Tongue (tissue), 2 donors: ENCODE data around the gene RNASE12. TPM values are rescaled to one million over a fixed set of nuclear protein-coding genes. Genes with fewer than 3 reads are reported as not detected.
A peak's percentile ranks its signal among the peaks of the same experiment; 100 is the strongest.
"Not testable (repeated sequence)": the region's sequence is repeated elsewhere in the genome, so short reads cannot be mapped to it uniquely, and the experiment has no call there.

Experiments used
- DNase-seq: peaks from one replicate; pipeline ENCODE4 v3.0.0-alpha.2; 2015
- total RNA-seq: library from RNA; depleted of rRNA; stranded (reverse); fragments of >200 nt; gene quantifications from one replicate; pipeline ENCODE4 v1.2.3, GENCODE V29; 2014

RNASE12 gene, protein sequence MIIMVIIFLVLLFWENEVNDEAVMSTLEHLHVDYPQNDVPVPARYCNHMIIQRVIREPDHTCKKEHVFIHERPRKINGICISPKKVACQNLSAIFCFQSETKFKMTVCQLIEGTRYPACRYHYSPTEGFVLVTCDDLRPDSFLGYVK
- not detected for total RNA-seq

DNA sequence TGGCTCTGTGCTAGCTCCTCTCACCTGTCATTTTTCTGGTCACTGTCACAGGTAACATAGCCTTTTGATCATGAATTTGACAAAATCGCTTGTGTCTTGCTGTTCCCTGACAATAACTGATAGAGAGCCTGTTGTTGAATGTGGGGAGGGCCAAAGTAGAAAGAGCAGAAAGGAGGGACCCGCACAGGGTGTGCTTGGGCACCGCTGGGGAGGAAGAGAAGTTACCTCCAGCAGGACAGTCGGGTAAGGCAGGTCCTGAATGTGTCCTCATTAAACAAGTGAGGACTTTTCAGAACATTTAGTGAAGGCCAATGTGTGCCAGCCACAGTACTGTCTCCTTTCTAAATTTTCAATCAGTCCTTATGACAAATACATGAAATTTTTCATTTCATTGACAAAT, at the start of gene RNASE12:
TSS of gene RNASE12 (minus strand) at position 142 of the 400 bp plus-strand sequence. CDS start 653 bp downstream, outside the sequence.
- no peak for DNase-seq

DNA sequence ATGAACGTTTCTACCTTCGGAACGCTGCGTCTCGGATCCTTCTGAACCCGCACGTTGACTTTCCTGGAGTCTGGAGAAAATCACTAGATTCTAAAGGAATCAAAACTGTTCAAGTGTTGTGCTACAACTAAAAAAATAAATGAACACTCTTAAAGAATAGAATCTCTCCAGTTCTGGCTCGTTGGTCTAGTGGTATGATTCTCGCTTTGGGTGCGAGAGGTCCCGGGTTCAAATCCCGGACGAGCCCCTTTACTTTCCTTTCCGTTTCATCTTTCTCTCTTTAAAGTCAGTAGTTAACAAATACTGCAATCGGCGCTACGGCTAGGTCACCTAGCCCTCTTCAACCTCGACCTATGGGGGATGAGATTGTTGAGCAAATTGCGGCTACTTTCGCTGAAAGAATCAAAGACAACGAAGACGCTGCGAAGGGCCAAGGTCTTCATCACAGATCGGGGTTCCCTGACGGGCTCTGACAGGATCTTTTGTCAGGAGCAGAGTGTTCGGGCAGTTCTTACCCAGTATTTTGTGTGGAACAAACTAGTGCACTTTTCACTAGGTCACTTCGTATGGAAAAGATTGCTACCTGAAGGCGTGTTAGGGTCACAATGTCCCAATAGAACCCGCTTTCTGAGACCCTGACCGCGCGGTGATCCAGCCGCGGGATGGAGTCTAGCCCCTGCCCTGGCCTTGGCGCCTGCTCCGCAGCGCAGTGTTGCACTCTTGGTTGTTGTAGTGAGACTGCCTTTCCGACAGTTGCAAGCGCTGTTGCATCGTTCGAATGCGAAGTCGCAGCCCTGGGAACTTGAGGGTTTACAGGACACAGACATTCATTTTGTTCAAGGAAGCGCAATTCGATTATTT, 41.9 kb upstream of the RNASE12 start:
- peak; percentile 68 for DNase-seq

DNA sequence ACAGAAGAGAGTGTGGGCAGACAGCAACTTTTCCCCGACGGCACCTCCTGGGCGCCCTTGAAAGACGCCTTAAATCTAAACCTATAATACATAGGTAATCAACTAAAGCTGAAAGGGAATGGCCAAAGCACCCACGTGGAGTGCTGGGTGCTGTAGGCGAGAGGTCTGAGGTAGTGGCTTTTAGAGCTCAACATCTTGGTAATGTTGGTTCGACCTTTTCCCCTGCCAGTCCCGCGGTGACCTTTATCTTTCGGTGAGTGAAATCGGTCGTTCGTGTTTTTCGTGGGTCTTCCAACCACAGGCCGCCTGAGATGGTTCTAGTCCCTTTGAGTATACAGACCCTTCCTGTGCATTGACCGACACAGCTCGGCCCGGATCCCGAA, 41.3 kb upstream of the RNASE12 start:
- DNase-seq, result no peak

DNA sequence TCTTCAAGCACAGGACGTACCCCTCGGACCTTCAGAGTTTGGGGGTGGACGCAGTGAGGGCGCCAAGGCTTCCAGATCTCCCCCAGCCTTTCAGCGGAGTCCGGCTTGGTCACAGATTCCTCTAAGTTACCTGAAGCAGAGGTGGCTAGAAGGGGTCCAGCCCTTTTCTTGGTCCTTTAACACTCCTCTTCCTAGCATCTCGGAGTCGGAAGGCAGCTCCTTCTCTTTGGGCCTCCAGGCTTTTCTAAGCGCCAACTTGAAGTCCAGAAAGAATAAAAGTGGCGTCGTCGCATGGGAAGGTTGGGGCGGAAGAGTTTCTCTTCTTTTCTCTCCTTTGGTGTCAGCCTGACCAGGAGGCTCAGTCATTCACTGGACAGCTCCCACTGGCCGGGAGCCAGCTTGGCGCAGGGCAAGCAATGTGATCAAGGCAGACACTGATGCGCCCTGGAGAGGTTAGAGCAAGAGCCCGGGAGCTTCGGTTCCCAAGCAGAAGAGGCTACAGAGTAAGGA, 40.8 kb upstream of the RNASE12 start:
- DNase-seq, result peak; percentile 62

DNA sequence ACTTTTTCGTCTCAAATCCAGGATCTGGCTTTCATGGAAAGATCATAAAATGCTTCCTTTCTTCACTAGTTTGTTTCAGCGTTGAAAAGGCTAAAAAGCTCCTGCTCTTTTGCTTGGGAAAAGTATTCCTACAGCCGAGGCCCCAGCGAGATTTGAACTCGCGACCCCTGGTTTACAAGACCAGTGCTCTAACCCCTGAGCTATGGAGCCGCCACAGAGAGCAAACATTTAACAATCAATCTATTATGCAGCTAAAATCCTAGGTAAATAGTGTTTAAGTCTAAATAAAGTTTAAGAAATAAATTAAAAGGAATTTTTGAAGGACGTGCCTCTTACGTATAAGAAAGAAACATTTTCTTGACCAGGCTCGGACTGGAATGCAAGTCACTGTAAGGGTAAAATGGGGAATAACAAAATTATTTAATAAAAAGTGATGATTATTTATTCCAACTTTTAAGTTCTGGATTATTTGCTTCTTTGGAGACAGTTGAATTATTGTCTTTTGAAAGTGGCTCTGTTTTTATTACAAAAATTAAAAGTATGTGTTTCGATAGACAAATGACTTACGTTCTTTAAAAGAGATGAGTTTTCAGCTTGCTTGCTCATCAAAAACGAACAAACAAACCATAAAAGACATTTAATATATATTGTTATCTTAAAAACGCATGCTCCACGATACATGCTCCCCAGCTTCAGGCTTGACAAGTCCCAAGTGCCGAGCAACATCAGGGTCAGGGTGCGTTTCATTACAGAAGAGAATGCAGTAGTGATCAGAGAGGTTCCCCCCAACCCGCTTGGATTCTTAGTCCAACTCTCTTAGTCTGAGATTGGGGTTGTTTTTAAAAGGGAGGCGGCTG, 40.1 kb upstream of the RNASE12 start:
- peak; percentile 71 for DNase-seq

DNA sequence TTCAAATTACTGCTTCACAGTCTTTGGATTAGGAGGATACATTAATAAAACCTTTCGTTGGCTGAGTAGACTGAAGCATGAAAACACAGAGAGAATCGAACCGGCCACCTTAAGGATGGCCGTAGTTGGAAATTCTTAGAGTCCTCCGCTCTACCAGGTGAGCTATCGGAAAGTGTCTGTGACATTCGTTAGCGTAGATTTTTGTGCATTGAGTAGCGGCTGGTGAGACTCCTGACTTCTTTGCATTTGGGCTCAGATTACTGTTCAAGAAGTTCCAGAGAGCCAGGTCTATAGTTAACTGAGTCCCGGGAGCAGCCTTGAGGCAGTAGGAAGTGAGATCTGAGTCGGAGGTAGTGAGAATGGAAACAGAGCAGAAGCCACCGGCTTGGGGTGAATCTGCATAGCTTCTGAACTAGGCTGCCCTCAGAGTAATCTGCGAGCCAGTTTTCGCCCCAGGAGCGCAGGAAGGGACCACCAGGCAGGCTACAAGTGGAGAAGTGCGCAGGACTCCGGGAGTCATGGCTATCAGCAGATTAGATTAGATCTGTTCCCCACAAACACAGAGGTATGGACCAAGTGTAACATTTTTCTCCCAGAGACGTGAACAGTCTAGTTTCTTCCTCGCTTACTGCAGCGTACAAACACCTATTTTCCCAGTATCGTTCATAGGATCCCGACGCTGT, 39.3 kb upstream of the RNASE12 start:
- DNase-seq, result peak; percentile 58

DNA sequence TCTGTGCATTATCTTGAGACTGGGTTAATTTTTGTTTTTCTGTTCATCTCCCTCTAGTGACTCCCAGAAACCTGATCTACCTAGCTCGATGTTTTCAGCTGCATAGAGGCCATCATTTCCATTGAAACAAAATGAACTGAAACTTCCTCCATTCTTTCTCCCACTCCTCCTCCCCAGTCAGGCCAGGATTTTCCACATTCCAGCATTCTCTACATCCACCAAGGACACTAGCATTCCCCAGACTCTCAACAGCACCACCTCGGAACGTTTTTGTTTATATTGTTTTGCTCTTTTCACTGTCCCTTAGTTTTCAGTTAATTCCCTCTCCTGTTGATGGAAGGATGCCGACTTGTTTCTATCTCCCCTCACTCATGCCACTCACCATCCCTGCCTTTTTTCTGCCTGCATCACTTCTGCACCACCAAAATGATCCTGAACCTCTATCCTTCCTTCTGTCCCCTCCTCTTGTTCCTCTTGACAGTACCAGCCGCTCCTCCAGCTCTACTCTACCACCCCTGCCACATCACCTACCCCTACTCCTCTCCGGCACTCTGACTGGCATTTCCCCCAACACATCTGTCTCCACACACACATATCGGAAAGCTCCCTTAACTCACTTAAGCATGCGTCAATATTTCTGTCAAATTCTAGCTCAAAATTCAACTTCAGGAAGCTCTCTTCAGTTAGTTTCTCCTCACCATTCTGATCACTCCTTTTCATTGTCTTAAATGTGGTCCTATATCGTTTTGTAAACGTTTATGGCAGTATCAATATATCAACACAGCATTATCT, 37.1 kb upstream of the RNASE12 start:
- DNase-seq, result no peak

DNA sequence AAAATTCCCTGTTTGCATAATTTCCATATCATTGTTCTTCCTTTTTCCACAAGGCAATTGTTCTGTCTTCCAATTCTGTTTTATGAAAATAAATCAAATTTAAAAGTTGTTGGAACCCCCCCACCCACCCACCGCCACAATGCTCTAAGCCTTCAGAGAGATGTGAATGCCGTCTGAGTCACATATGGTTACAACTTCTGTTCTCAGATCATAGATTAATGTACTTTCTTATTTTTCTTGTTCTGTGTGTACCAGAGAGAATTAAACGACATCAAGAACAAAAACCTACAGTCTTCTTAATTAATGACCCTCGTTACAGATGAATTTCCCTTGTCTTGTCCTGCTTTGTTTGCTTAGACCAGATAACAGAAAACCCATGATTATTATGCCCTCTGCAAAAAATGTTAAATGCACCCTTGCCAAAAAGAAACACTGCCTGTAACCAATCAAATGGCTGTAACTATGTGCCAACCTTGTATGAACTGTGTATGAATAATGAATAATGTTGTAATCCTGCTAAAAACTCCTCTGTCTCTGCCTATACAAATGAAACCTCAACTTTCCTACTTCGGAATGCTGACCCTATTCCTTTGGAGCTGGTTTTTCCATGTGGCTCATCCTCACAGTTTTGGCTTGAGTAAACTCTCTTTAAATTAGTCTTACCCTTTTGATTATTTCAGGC, 36.3 kb upstream of the RNASE12 start:
- DNase-seq, result no peak

DNA sequence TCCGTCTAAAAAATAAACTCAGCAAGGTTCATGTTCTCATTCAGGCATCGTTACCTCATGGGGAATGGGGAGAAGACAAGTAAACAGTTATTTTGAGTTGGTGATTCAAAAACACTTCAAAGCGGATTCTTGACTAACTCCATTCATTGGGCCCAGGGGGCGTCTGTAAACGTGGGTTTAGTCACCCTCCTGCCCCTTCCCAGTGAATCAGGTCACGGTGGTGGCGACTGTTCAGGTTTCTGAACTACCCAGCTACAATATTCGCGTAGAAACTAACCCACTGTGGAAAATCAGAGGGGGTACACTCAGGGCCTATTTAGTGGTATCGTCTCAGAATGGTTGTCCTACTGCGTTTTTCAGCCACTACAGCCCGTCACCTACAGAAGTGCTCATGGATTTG, 35.1 kb upstream of the RNASE12 start:
- no peak for DNase-seq

DNA sequence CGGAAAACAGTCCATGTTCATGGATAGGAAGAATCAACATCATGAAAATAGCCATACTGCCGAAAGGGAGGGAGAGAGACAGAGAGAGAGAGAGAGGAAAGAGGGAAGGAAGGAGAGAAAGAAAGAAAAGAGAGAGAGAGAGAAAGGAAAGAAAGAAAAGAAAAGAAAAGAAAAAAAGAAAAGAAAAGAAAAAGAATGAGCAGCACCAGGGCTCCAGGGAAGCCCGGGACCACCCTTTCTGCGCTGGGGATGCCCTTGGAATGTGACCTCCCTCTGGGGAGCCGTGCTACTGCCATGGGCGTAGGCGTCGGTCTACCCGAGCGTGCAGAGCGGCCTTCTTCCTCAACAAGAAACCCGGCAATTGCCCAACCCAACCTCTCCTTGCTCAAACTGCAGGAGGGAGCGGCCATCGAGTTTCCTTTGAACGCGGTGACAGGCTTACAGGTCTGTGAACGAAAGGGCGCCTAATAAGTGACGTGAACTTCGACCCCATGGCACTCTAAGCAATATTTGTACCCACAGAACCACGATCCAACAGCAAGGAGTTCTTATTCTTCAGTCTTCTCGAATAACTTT, 33.4 kb upstream of the RNASE12 start:
- peak; percentile 24 for DNase-seq

DNA sequence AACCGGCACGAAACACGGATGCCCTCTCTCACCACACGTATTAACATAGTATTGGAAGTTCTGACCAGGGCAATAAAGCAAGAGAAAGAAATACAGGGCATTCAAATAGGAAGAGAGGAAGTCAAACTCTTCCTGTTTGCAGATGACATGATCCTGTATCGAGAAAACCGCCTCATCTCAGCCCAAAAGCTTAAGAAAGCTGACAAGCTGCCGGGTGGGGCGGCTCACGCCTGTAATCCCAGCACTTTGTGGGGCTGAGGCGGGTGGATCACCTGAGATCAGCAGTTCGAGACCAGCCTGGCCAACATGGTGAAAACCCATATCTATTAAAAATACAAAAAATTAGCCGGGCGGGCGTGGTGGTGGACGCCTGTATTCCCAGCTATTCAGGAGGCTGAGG, 32.6 kb upstream of the RNASE12 start:
- DNase-seq, result no peak

DNA sequence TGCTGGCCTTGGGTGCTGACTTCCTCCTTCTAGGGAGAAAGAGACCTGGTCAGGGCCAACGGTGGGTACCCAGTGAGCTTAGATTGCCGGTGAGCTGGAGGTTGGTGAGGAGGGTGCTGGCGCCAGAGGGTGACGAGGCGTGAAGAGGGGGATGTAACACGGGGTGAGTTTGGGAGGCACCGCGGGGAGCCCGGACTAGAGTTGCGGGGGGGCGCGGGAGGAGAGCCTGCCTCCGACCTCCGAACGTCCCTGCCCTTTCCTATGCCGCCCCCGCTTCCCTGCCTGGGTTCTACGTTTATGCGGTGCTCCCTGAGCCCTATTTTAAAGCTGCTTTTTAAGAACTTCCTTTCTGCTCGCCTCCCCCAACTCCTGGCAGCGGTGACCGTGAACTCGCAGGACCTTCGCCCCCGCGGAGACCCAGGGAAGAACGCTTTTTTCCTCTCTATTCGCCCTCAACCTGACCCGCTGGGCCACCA, 31.7 kb upstream of the RNASE12 start:
- no peak for DNase-seq

DNA sequence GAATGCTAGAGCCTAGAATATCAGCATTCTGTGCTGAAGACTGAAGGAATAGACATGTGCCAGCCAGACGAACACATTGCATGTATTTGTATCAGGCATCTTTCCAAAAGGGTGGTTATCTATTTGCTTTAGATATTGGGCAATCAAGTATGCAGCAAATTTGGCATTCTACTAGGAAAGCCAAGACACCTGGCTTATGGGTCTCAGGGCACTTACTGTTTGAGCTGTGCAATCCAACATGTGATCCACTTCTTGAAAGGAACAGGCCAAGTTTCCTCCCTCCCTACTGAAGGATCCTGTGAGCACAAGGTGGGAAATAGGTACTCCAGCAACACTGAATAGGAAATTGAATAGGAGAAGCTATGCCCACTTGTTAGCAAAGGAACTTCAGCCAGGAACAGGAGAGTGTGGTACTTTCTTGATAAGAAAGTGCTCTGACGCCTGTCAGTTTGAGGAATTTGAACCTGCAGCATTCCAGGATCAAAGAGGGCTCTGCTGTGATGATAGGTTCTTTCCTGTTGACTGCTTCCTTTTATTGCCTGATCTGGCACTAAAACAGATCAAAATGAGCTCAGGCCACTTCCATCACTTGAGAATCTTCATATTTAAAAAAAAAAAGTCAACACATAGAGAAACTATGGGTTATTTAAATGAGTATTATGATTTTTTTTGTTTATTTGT, 29.8 kb upstream of the RNASE12 start:
- no peak for DNase-seq

DNA sequence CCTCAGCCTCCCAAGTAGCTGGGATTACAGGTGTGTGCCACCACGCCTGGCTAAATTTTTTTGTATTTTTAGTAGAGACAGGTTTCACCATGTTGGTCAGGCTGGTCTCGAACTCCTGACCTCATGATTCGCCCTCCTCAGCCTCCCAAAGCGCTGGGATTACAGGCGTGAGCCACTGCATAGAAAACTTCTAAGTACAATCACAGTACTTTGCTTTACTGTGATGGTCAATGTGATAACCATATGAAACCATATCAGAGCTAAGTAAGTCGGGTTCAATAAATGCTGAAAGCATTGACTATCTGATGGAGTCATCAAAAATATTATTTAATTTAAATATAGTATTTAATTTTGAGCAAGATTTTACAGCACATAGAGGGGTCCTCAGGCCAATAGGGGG, 28.5 kb upstream of the RNASE12 start:
- DNase-seq, result not testable (repeated sequence)

DNA sequence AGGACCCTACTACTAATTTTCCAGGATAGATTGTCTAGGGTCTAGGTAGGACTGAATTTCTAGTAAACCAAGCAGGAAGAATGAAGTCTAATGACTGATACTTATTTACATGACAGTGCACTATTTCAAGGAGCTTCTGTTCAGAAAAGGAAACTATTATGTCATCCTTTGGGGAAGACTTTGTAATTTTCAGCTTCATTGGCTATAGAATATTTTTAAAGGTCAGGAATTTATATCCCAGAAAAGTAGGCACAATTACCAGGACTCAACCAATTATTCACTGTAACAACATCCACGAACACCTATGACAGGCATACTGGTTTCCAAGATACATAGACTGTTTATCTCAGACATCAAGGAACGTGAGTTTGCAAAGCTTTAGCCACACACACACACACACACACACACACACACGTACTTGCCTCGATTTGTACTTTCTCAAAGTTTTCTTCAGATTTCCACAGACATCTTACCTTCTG, 27.1 kb upstream of the RNASE12 start:
- no peak for DNase-seq

DNA sequence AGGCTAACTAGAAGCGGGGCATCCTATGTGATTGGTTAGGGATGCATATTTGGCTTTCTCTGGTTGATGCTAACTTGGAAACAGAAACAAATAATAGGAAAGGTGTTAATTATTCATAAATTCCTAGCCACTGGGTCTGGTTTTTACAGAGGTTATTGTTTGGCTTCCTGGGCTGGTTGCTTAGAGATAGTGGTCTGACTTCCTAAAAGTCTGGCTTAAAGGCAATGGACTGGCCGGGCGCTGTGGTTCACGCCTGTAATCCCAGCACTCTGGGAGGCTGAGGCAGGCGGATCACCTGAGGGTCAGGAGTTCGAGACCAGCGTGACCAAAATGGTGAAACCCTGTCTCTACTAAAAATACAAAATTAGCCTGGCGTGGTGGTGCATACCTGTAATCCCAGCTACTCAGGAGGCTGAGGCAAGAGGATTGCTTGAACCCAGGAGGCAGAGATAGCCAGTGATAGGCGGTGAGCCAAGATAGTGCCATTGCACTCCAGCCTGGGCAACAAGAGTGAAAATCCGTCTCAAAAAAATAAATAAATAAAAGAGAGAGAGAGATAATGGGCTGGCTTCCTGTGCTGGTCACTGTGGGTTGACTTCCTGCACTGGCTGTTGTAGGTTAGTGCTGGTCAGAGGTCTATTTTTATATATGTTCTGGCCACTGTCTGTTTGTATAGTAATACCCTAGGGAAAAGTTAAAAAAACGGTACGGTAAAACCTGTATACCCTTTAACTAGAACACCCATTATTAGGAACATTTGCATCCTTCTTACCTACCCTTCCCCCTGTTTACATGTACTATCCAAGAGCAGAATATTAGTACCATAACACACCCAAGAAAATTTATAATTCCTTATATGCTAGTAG, 26.2 kb upstream of the RNASE12 start:
- no peak for DNase-seq

DNA sequence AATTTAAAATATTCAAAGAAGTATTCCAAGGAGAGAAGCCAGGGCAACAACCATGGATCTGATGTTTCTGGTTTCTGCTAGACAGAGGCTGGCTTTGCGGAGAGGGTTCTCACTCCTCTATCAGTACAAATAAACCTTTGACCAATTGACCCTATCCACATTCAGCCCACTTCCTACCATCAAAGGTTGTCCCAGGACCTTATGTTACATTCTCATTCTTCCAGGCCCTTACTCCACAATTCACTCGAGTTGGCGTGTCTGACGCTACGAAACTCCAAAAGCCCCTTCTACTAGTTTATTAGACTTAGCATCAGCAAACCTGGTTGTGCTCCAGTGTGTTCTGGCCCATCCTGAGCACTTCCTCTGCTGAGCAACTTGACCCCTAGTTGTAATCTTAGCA, 24.8 kb upstream of the RNASE12 start:
- no peak for DNase-seq
